ENCODE results near the gene PPP1R14C.
"Not testable (repeated sequence)": the region's sequence is repeated elsewhere in the genome, so short reads cannot be mapped to it uniquely, and the experiment has no call there.

The PPP1R14C gene

GRCh38 chr6:150237626-150238025 is 94.8 kb downstream of the PPP1R14C start:
- peaks cover 3% of the 10 kb centered on the region; the same call in 1 of the 2 replicates for H3K4me1 ChIP-seq (ENCODE audit: low read length)
- TF ChIP-seq CTCF (IDR thresholded peaks at IDR 0.05; ENCODE audit: low read depth, low read length) (no peak), EZH2phosphoT487 (IDR thresholded peaks at IDR 0.05; ENCODE audit: low read depth) (no peak)
- no peaks in the 10 kb centered on the region for H4K20me1 ChIP-seq (ENCODE audit: insufficient read depth, low read length)
- no peaks in the 10 kb centered on the region for H3K79me2 ChIP-seq (ENCODE audit: low read length)
- H3K36me3 ChIP-seq (replicated peaks; ENCODE audit: low read depth, low read length): no peaks in the 10 kb centered on the region
- no peak overlapping the region for H3K4me2 ChIP-seq (ENCODE audit: low read length)
- no peaks in the 10 kb centered on the region for H3K27me3 ChIP-seq (ENCODE audit: low read depth, low read length)
- H3K9me3 ChIP-seq (ENCODE audit: insufficient read depth, low read length): no peaks in the 10 kb centered on the region
- H3K9ac ChIP-seq (ENCODE audit: low read length): no peak overlapping the region
- H2AFZ ChIP-seq (ENCODE audit: low read depth, low read length): no peak overlapping the region
- no peak overlapping the region for H3K27ac ChIP-seq (ENCODE audit: low read length)
- H3K4me3 ChIP-seq (ENCODE audit: low read length): no peak overlapping the region

GRCh38 chr6:150238336-150238741 is 95.5 kb downstream of the PPP1R14C start:
- Histone ChIP-seq H3K9ac (ENCODE audit: low read length) (no peak overlapping the region), H3K4me1 (ENCODE audit: low read length) (peaks cover 3% of the 10 kb centered on the region; the same call in 1 of the 2 replicates), H3K27ac (ENCODE audit: low read length) (no peak overlapping the region), H3K27me3 (ENCODE audit: low read depth, low read length) (no peaks in the 10 kb centered on the region), H2AFZ (ENCODE audit: low read depth, low read length) (no peak overlapping the region), H3K36me3 (replicated peaks; ENCODE audit: low read depth, low read length) (no peaks in the 10 kb centered on the region), H3K4me3 (ENCODE audit: low read length) (no peak overlapping the region), H4K20me1 (ENCODE audit: insufficient read depth, low read length) (no peaks in the 10 kb centered on the region), H3K9me3 (ENCODE audit: insufficient read depth, low read length) (no peaks in the 10 kb centered on the region), H3K79me2 (ENCODE audit: low read length) (no peaks in the 10 kb centered on the region), H3K4me2 (ENCODE audit: low read length) (no peak overlapping the region)
- no peak for TF ChIP-seq CTCF (IDR thresholded peaks at IDR 0.05; ENCODE audit: low read depth, low read length)
- no peak for TF ChIP-seq EZH2phosphoT487 (IDR thresholded peaks at IDR 0.05; ENCODE audit: low read depth)

GRCh38 chr6:150238846-150239407 is 96.1 kb downstream of the PPP1R14C start:
- H3K4me3 ChIP-seq (ENCODE audit: low read length): no peak overlapping the region
- H2AFZ ChIP-seq (ENCODE audit: low read depth, low read length): no peak overlapping the region
- no peak overlapping the region for H3K9ac ChIP-seq (ENCODE audit: low read length)
- H3K36me3 ChIP-seq (replicated peaks; ENCODE audit: low read depth, low read length): no peaks in the 10 kb centered on the region
- TF ChIP-seq CTCF (IDR thresholded peaks at IDR 0.05; ENCODE audit: low read depth, low read length): no peak
- no peak for TF ChIP-seq EZH2phosphoT487 (IDR thresholded peaks at IDR 0.05; ENCODE audit: low read depth)
- no peaks in the 10 kb centered on the region for H4K20me1 ChIP-seq (ENCODE audit: insufficient read depth, low read length)
- H3K27ac ChIP-seq (ENCODE audit: low read length): no peak overlapping the region
- H3K4me2 ChIP-seq (ENCODE audit: low read length): no peak overlapping the region
- no peaks in the 10 kb centered on the region for H3K27me3 ChIP-seq (ENCODE audit: low read depth, low read length)
- no peaks in the 10 kb centered on the region for H3K79me2 ChIP-seq (ENCODE audit: low read length)
- no peaks in the 10 kb centered on the region for H3K9me3 ChIP-seq (ENCODE audit: insufficient read depth, low read length)
- H3K4me1 ChIP-seq (ENCODE audit: low read length): peaks cover 3% of the 10 kb centered on the region; the same call in 1 of the 2 replicates

GRCh38 chr6:150241756-150242155 is 98.9 kb downstream of the PPP1R14C start:
- H3K9me3 ChIP-seq (ENCODE audit: insufficient read depth, low read length); H2AFZ ChIP-seq (ENCODE audit: low read depth, low read length); H3K4me1 ChIP-seq (ENCODE audit: low read length); H3K79me2 ChIP-seq (ENCODE audit: low read length); H3K27me3 ChIP-seq (ENCODE audit: low read depth, low read length); H3K36me3 ChIP-seq (replicated peaks; ENCODE audit: low read depth, low read length); H3K9ac ChIP-seq (ENCODE audit: low read length); H4K20me1 ChIP-seq (ENCODE audit: insufficient read depth, low read length); H3K4me3 ChIP-seq (ENCODE audit: low read length); H3K27ac ChIP-seq (ENCODE audit: low read length); H3K4me2 ChIP-seq (ENCODE audit: low read length): not testable (repeated sequence)

Data from OCI-LY3 (cell line).